Neural progenitor cell (in vitro differentiated cells): ENCODE results near the gene ARF5.

Source experiments
- CTCF ChIP-seq: fragments of 200-600 bp; sonication (generic); IDR thresholded peaks from 2 replicates; pipeline ENCODE4 v1.5.1; 2017; ENCODE audit warnings: antibody characterized with exemption, mild to moderate bottlenecking
- EZH2 ChIP-seq: fragments of 200-600 bp; sonication (generic); IDR thresholded peaks from 2 replicates; pipeline ENCODE4 v1.6.1; 2017; ENCODE audit warnings: antibody characterized with exemption, mild to moderate bottlenecking, moderate library complexity
- EZH2phosphoT487 ChIP-seq: fragments of 200-600 bp; sonication (generic); IDR thresholded peaks from 2 replicates; pipeline ENCODE4 v1.6.1; 2017; ENCODE audit warnings: antibody characterized with exemption

- TF ChIP-seq CTCF (peak; percentile 23), EZH2phosphoT487 (no peak), EZH2 (no peak)
Observed at GRCh38 chr7:127619681-127620405, 31.6 kb downstream of the ARF5 start.
